NCI-H2081 (cell line): ENCODE data around the gene CHRNA4.

ENCODE experiments used
- DNase-seq, 2 experiments: peaks; one replicate each; lab custom pipeline; 2025; lab: John Stamatoyannopoulos, UW

CHRNA4 gene

DNA sequence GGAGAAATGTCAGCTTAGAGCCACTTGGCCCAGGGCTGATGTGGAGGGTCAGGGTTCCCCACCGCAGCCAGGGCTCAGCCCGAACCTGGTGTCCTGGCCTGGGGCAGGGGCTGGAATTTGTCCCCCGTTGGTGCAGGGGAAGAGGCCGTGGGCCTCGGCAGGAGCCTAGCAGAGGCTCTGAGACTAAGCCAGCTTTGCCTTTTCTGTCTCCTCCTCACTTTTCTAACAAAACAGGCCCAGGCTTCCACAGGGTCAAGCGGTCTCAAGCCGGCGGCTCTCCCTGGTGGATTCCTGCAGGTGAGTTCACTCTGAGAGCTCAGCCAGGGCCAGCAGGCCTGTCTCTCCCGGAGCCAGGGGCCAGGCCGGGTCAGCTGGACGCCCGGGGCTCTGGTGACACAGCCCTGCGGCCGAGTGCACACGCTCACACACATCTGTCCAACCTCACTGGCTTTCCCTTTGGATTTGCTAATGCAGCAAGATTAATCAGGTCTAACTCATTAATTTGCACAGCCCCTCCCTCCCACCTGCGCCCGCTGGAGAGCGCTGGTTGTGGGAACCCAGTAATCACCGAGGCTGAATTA, 2.9 kb upstream of the CHRNA4 start:
- no peak for DNase-seq

- no peak for DNase-seq
Observed at GRCh38 chr20:63363013-63363957, 2.1 kb upstream of the CHRNA4 start.

DNA sequence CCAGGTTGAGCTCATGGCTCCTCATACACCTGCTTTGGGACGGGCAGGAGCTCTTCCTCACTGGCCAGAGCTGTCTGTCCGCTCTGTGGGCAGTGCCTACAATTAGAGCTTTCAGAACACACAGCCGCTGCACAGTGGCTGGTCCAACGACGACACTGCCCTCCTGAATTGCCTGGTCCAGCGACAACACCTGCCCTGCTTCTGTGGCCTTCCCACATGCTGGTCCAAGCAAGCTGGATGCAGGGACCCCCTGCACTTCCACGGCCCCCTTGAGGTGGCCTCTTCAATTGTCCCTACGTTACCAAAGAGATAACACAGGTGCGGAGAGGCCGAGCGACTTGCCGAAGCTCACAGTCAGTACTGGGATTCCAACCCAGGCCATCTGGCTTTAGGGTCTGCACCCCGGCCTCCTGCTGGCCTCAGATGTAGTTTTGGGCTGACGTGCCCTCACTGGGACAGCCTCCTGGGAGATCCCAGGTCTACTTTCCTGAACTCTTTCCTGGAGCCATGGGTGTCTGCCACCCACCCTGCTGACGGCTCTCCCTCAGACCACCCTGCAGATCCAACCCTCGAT, 1.4 kb upstream of the CHRNA4 start:
- DNase-seq = no peak

DNA sequence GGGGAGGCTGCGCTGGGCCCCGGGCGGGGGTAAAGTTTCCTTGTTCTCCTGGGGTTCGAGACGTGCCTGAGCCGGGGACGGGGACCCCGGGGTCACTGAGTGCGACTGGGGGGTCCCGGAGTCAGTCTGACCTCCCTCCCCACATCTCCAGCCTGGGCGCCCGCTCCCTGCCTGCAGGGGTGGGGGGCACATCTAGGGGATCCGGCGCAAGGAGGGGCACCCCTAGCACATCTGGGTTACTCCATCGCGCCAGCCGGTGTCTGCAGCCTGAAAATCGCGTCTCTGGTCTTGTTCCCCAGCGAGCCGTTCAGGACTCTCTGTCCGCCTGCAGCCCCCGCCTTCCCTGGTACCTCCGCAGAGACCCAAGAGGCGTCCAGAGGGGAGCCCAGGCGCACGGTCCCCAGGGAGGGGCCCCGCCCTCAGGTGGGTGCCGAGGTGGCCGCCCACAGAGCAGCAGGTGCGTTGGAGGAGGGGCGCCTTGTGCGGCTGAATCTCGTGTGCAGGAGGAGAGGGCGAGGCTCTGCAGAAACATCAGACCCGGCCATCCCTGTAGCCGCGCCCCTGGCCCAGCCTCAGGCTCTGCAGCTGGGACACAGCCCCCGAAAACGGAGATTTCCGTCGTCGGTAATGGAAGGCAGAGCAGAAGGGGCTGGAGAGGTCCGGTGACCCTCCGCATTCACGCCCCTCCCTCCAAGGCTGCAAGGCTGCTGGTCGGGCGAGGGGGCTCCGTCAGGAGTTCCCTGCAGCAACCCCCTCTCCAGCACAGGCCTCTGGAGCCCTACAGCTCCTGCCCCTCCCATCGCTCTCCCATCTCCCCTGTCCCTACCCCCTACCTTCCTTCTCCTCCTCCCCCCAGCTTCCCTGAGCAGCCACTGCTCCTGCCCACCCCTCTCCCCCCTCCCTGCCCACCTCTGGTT, 628 bp upstream of the CHRNA4 start:
- DNase-seq = no peak

GRCh38 chr20:63359937-63360849, 956 bp downstream of the CHRNA4 start:
- no peak for DNase-seq

DNA sequence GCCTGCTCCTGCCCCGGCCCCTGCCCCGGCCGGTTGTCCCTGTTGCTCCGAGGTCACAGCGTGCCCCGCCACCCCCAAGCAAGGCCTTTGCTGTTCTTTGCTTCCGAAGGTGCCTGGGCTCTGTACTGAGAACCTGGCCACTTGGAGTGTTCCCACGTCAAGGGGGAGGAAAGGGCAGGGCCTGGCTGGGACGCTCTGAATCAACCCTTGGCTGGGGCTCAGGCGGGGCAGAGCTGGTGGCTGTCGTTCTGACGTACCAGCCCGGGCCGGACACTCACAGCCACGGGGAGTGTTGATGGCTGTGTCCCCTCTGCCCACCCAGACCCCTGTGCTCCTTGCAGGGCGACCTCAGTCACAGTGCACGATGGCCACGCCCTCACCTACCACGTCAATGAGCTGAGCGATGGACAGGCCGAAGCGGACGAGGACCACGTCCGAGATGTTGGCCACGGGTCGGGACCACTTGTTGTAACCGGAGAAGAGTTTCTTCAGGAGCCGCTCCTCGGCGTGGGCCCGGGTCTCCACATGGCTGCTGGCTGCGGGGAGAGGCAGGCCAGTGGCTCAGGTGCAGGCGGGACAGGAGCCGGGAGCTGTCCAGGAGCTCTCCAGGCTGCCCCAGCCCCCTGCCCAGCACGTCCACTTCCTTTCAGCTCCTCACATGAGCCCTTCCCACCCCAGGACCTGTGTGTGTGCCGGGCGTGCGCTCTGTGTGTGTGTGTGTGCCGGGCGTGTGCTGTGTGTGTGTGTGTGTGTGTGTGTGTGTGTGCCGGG, 1.8 kb downstream of the CHRNA4 start:
- no peak for DNase-seq

GRCh38 chr20:63357921-63358905, 2.9 kb downstream of the CHRNA4 start:
- peak; percentile 74 to 91 for DNase-seq

DNA sequence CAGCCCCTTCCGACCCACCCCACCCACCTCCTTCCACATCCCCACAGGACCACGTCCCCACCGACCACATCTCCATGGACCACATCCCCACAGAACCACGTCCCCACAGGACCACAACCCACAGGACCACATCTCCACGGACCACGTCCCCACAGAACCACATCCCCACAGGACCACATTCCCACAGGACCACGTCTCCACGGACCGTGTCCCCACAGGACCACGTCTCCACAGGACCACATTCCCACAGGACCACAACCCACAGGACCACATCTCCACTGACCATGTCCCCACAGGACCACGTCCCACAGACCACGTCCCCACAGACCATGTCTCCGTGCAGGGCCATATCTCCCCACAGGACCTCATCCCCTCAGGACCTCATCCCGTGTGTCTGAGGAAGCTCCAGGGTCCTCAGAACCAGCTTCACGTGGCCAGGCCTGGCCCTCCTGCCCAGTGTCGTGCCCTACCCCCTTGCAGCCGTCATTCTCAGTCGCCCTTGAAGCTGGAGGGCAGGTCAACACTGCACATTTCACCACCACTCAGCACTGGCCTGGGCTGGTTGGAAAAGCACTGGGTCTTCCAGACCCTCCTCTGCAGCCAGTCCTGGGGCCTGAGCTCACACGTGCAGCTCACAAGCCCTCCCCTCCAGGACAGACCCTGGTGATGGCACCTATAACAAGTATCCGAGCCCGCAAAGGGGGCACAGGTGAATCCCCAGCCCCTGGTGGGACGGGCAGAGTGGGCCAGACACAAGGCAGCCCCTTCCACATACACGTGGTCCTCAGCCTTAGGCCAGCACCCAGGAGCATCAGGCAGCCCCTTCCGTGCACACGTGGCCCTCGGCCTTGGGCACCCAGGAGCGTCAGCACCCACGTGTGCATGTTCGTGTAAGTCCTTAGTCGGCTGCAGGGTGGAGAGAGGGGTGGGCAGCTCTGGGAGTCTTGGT, 3.9 kb downstream of the CHRNA4 start:
- no peak for DNase-seq

GRCh38 chr20:63356511-63356910, 4.6 kb downstream of the CHRNA4 start:
- DNase-seq = no peak

DNA sequence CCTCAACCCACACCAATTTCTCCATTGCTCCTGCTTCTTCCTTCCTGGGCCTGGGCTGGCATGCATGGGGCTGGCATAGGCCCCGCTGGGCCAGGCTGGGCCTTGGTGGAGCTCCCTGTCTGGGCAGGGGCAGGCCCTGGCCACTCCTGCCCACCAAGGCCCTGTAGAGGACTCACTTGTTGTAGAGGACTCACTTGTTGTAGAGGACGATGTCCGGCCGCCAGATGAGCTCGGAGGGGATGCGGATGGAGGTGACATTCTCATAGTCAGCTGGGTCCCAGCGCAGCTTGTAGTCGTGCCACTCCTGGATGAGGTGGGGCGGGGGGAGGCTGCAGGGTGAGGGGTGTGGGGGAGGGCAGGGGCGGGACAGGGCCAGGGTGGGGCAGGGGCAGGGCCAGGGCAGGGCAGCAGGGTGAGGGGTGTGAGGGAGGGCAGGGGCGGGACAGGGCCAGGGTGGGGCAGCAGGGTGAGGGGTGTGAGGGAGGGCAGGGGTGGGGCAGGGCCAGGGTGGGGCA, 5.3 kb downstream of the CHRNA4 start:
- DNase-seq = no peak

DNA sequence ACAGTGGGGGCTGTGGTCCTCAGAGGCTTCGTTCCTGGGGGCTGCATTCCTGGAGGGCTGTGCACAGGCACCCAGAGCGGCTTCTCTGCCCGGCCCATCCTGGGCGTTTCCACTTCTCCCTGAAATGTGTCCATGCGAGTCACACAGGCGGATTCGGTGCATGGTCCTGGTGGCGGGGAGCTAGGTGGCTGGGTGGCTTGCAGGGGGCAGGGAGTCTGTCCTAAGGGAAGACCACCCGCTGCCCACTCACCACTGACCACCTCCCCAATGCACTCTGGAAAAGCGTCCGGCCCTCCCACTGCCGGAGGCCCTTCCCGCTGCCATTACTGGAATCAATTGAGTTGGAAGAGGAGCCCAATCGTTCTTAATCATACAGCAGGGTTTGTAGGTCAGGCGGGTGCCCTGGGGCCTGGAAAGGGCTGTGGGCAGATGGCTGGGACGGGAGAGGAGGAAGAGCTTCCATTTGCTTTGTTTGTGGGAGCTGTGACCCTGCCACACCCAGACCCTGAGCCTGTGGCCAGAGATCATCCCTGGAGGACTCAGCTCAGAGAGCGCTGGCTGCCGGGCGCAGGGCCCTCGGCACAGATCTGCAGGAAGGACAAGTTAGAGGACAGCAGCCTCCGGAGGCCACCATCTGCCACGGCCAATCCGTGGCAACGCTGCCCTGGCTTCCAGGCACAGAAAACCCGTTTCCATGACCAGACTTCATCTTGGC, 6.4 kb downstream of the CHRNA4 start:
- DNase-seq = no peak

- no peak for DNase-seq
Observed at GRCh38 chr20:63352811-63353221, 8.3 kb downstream of the CHRNA4 start.

DNA sequence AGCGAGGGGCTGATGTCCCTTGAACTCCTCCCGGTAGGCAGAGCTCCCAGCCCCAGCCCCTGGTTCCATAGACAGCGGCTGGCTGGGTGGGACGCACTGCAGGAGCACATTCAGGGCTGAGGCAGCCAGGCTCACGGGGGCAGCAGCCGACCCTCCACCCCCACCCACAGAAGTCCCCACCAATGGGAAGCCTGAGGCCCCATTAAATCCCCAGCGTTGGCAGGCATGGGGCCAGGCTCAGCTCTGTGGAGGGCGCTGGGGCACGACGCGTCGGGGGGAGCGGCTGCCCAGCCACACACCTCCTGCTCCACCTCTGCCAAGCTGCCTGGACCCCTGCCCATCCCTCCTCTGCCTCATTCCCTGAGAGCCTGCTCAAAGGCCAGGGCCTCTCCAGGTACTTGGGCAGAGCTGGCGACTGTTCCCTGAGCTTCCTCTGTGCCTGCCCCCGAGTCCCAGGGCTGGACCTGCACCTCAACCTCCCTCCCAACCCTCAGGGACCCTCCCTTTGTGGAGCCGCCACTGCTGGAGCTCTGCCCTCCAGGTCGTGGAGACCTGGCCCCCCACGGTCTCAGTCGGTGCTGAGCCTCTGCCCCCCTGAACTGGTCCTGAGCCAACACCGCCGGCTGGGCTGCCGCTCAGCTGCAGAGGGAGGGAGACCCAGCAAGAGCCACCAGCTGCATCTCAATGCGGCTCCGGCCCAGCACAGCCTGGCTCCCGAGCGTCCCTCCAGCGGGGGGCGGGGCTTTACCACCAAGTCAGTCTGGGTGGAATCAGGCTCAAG, 9.1 kb downstream of the CHRNA4 start:
- no peak for DNase-seq

DNA sequence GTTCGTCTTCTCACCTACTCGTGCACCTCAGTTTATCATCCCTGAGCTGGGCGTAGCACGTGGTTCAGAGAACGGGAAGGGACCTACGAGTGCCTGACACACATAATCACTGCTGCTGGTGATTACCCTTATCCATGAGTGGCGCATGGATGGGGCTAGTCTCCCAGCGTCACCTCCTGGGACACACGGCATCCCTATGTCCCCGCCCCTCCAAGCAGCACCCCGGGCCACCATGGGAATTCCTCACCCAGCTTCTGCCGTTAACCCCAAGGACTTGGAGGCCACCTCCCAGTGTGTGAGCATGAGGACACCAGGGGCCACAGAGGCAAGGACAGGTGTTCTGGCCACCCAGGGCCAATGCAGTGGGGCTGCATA, 9.8 kb downstream of the CHRNA4 start:
- DNase-seq = no peak

GRCh38 chr20:63350597-63351325, 10.4 kb downstream of the CHRNA4 start:
- no peak for DNase-seq
